ENCODE results near the gene MS4A8. TPM values are rescaled to one million over a fixed set of nuclear protein-coding genes. Genes with fewer than 3 reads are reported as not detected.

The MS4A8 gene
- total RNA-seq, 4 donors from 2014 or later: not detected

DNA sequence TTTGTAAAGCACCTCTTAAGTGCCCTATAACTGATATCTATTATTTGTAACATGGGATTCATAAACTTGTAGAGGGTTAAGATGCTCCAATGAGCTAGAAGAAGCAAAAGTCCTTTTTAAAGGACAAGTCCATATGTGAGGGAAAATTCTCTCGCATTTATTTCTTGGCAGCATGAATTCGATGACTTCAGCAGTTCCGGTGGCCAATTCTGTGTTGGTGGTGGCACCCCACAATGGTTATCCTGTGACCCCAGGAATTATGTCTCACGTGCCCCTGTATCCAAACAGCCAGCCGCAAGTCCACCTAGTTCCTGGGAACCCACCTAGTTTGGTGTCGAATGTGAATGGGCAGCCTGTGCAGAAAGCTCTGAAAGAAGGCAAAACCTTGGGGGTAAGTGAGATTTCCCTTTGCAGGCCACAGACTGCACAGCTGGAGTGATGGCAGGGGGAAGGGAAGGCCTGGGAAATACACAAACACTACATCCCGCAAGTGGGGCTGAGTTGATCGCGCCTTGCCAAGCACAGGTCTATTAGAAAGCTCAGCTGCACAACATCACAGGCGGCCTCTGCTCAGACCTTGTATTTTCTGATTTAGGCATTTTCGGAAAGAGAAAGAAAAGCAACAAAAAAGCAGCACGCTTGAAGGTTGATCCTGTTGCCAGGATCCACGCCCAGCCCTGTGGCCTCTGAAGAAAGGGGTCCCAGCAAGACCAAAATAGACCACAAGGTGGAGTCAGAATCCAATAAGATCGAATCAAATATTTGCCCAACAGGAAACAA lies 1.5 kb downstream of the MS4A8 start:
- WGBS, 2 donors: 58 to 60% methylated on average over 12 of the region's 14 CpGs
- no peaks in the 10 kb centered on the region for H3K4me1 ChIP-seq
- DNase-seq: no peak
- H3K9me3 ChIP-seq: no peaks in the 10 kb centered on the region
- no peaks in the 10 kb centered on the region for H3K27me3 ChIP-seq
- TF ChIP-seq POLR2A (IDR thresholded peaks at IDR 0.05): no peak
- TF ChIP-seq CTCF (IDR thresholded peaks at IDR 0.05): peak in 1 of 6 experiments; percentile 34
- H3K36me3 ChIP-seq: no peaks in the 10 kb centered on the region
- H3K27ac ChIP-seq: no peak overlapping the region
- intact Hi-C loops (cut with DNase I): no loop called here
- H3K4me3 ChIP-seq: no peak overlapping the region

DNA sequence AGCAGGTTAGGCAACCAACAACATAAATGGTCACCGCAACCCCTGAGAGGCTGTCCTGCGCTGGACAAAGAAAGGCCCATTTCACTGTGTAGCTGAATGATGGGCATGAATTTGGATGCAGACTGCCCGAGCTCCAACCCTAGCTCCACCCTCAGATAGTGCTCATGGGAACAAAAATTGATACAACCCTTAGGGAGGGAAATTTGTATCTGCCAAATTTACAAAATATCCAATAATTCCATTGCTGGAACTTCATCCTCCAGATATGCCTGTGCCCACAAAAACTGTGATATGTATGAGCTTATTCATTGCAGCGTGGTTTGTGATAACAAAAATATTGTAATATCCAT lies 2.0 kb downstream of the MS4A8 start:
- Histone ChIP-seq H3K4me3 (no peak overlapping the region), H3K27me3 (no peaks in the 10 kb centered on the region), H3K4me1 (no peaks in the 10 kb centered on the region), H3K27ac (no peak overlapping the region), H3K36me3 (no peaks in the 10 kb centered on the region), H3K9me3 (no peaks in the 10 kb centered on the region)
- intact Hi-C loops (cut with DNase I): no loop called here
- DNase-seq: no peak
- 56 to 60% methylated on average over 4 of the region's 4 CpGs for WGBS, 2 donors
- no peak for TF ChIP-seq CTCF (IDR thresholded peaks at IDR 0.05)
- no peak for TF ChIP-seq POLR2A (IDR thresholded peaks at IDR 0.05)

DNA sequence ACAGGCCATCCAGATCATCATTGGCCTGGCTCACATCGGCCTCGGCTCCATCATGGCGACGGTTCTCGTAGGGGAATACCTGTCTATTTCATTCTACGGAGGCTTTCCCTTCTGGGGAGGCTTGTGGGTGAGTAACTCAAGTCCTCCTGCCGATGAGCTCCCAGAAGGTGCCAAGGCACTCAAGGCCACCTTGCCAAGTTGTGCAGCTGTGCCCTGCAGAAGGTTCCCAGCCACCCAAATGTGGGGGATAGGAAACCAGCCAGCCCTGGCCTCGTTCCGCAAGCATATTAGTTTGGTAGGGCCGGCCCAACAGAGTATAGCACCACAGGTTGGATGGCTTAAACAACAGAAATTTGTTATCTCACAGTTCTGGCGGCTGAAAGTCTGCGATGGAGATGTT lies 4.0 kb downstream of the MS4A8 start:
- DNase-seq: no peak
- no peak for TF ChIP-seq POLR2A (IDR thresholded peaks at IDR 0.05)
- no peaks in the 10 kb centered on the region for H3K9me3 ChIP-seq
- intact Hi-C loops (cut with DNase I): no loop called here
- 91 to 92% methylated on average over 6 to 11 of the region's 12 CpGs for WGBS, 2 donors
- no peak overlapping the region for H3K27ac ChIP-seq
- H3K4me1 ChIP-seq: no peaks in the 10 kb centered on the region
- H3K4me3 ChIP-seq: no peak overlapping the region
- no peaks in the 10 kb centered on the region for H3K36me3 ChIP-seq
- H3K27me3 ChIP-seq: no peaks in the 10 kb centered on the region

- no peaks in the 10 kb centered on the region for H3K36me3 ChIP-seq
- no peak overlapping the region for H3K4me3 ChIP-seq
- intact Hi-C loops (cut with DNase I): no loop called here
- H3K27ac ChIP-seq: no peak overlapping the region
- DNase-seq: no peak
- 77 to 81% methylated on average over 5 of the region's 5 CpGs for WGBS, 2 donors
- H3K4me1 ChIP-seq: no peaks in the 10 kb centered on the region
- H3K27me3 ChIP-seq: no peaks in the 10 kb centered on the region
- TF ChIP-seq CTCF (IDR thresholded peaks at IDR 0.05) (no peak), POLR2A (IDR thresholded peaks at IDR 0.05) (no peak)
- H3K9me3 ChIP-seq: no peaks in the 10 kb centered on the region
Measured at GRCh38 chr11:60705895-60706294, 6.5 kb downstream of the MS4A8 start.

DNA sequence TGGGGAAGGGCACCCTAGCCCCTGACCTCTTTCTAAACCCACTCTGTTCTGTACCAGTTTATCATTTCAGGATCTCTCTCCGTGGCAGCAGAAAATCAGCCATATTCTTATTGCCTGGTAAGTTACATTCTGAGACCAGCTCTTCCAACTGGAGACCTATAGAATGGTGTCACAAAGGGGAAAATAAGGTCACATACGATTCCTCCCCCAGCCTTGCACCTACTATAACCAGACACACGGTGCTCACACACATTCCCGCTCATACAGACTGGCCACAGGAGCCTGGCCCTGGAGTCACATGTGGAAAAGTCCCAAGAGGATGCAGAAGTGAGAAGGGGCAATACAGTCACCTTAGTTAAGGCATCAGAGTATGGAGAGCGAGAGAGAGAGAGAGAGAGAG lies 7.5 kb downstream of the MS4A8 start:
- H3K9me3 ChIP-seq: no peaks in the 10 kb centered on the region
- TF ChIP-seq POLR2A (IDR thresholded peaks at IDR 0.05) (no peak), CTCF (IDR thresholded peaks at IDR 0.05) (no peak)
- no peak overlapping the region for H3K27ac ChIP-seq
- H3K4me1 ChIP-seq: no peaks in the 10 kb centered on the region
- 60 to 78% methylated on average over 5 of the region's 5 CpGs for WGBS, 2 donors
- H3K27me3 ChIP-seq: no peaks in the 10 kb centered on the region
- no peaks in the 10 kb centered on the region for H3K36me3 ChIP-seq
- no peak for DNase-seq
- intact Hi-C loops (cut with DNase I): no loop called here
- no peak overlapping the region for H3K4me3 ChIP-seq

- TF ChIP-seq CTCF (IDR thresholded peaks at IDR 0.05): peak in 1 of 6 experiments; percentile 12
- no peak for TF ChIP-seq POLR2A (IDR thresholded peaks at IDR 0.05)
- DNase-seq: no peak
- H3K4me3 ChIP-seq: no peak overlapping the region
- H3K9me3 ChIP-seq: no peaks in the 10 kb centered on the region
- H3K36me3 ChIP-seq: no peaks in the 10 kb centered on the region
- WGBS, 2 donors: 57 to 76% methylated on average over 4 of the region's 4 CpGs
- no peak overlapping the region for H3K27ac ChIP-seq
- intact Hi-C loops (cut with DNase I): no loop called here
- no peaks in the 10 kb centered on the region for H3K4me1 ChIP-seq
- H3K27me3 ChIP-seq: no peaks in the 10 kb centered on the region
Measured at GRCh38 chr11:60710482-60710881, 11.1 kb downstream of the MS4A8 start.

Data from esophagus squamous epithelium (tissue), 5 donors.